ENCODE measurements around the gene DDX60. TPM values are rescaled to one million over a fixed set of nuclear protein-coding genes. Genes with fewer than 3 reads are reported as not detected.

The DDX60 gene
- polyA plus RNA-seq (2012; ENCODE audit: low read depth, missing spikeins), result 11.7 TPM

GRCh38 chr4:168318266-168318895, at the start of gene DDX60:
DDX60 (minus strand) TSS chr4:168318752; CDS start chr4:168311259, 7,493 bp downstream.
- TF ChIP-seq POLR2A (IDR thresholded peaks at IDR 0.05; ENCODE audit: low read depth, low read length), result peak; percentile 86
- peak; percentile 63; the same call in 1 of the 2 replicates for TF ChIP-seq TAF1 (IDR thresholded peaks at IDR 0.05; ENCODE audit: low read depth, low read length)
- peak; percentile 83 for TF ChIP-seq POU2F2 (IDR thresholded peaks at IDR 0.05; ENCODE audit: low read depth, low read length)
- peak; percentile 82 for TF ChIP-seq POLR2AphosphoS5 (IDR thresholded peaks at IDR 0.05; ENCODE audit: low read depth, low read length)
- TF ChIP-seq SPI1 (IDR thresholded peaks at IDR 0.05; ENCODE audit: low read depth, low read length), result no peak
- no peak for TF ChIP-seq PAX5 (IDR thresholded peaks at IDR 0.05; ENCODE audit: insufficient read depth, low read length, severe bottlenecking)
- DNase-seq (ENCODE audit: insufficient read length, low spot score) (peak; percentile 49), FAIRE-seq (peak; percentile 84)

GRCh38 chr4:168367065-168367464, 48.5 kb upstream of the DDX60 start:
- FAIRE-seq (no peak), DNase-seq (ENCODE audit: insufficient read length, low spot score) (no peak)
- TF ChIP-seq TAF1 (IDR thresholded peaks at IDR 0.05; ENCODE audit: low read depth, low read length) (no peak), PAX5 (IDR thresholded peaks at IDR 0.05; ENCODE audit: insufficient read depth, low read length, severe bottlenecking) (no peak), POU2F2 (IDR thresholded peaks at IDR 0.05; ENCODE audit: low read depth, low read length) (no peak), POLR2AphosphoS5 (IDR thresholded peaks at IDR 0.05; ENCODE audit: low read depth, low read length) (no peak), SPI1 (IDR thresholded peaks at IDR 0.05; ENCODE audit: low read depth, low read length) (no peak), POLR2A (IDR thresholded peaks at IDR 0.05; ENCODE audit: low read depth, low read length) (no peak)

GRCh38 chr4:168362025-168362401, 43.5 kb upstream of the DDX60 start:
- DNase-seq (ENCODE audit: insufficient read length, low spot score), result no peak
- FAIRE-seq, result no peak
- TF ChIP-seq TAF1 (IDR thresholded peaks at IDR 0.05; ENCODE audit: low read depth, low read length) (no peak), SPI1 (IDR thresholded peaks at IDR 0.05; ENCODE audit: low read depth, low read length) (no peak), POU2F2 (IDR thresholded peaks at IDR 0.05; ENCODE audit: low read depth, low read length) (no peak), POLR2AphosphoS5 (IDR thresholded peaks at IDR 0.05; ENCODE audit: low read depth, low read length) (no peak)

- no peak for FAIRE-seq
- DNase-seq (ENCODE audit: insufficient read length, low spot score), result no peak
- TF ChIP-seq TAF1 (IDR thresholded peaks at IDR 0.05; ENCODE audit: low read depth, low read length) (no peak), POLR2AphosphoS5 (IDR thresholded peaks at IDR 0.05; ENCODE audit: low read depth, low read length) (no peak), SPI1 (IDR thresholded peaks at IDR 0.05; ENCODE audit: low read depth, low read length) (no peak), PAX5 (IDR thresholded peaks at IDR 0.05; ENCODE audit: insufficient read depth, low read length, severe bottlenecking) (no peak), POU2F2 (IDR thresholded peaks at IDR 0.05; ENCODE audit: low read depth, low read length) (no peak)
Measured at GRCh38 chr4:168361365-168362024, 42.9 kb upstream of the DDX60 start.

- FAIRE-seq, result no peak
- no peak for DNase-seq (ENCODE audit: insufficient read length, low spot score)
- TF ChIP-seq POLR2AphosphoS5 (IDR thresholded peaks at IDR 0.05; ENCODE audit: low read depth, low read length), result no peak
- TF ChIP-seq POLR2A (IDR thresholded peaks at IDR 0.05; ENCODE audit: low read depth, low read length), result no peak
- TF ChIP-seq SPI1 (IDR thresholded peaks at IDR 0.05; ENCODE audit: low read depth, low read length), result no peak
- no peak for TF ChIP-seq PAX5 (IDR thresholded peaks at IDR 0.05; ENCODE audit: insufficient read depth, low read length, severe bottlenecking)
- TF ChIP-seq POU2F2 (IDR thresholded peaks at IDR 0.05; ENCODE audit: low read depth, low read length), result no peak
- TF ChIP-seq TAF1 (IDR thresholded peaks at IDR 0.05; ENCODE audit: low read depth, low read length), result no peak
Measured at GRCh38 chr4:168360271-168360670, 41.7 kb upstream of the DDX60 start.

- DNase-seq (ENCODE audit: insufficient read length, low spot score), result no peak
- FAIRE-seq, result no peak
- no peak for TF ChIP-seq POLR2AphosphoS5 (IDR thresholded peaks at IDR 0.05; ENCODE audit: low read depth, low read length)
Measured at GRCh38 chr4:168357941-168358340, 39.4 kb upstream of the DDX60 start.

GRCh38 chr4:168353746-168354145, 35.2 kb upstream of the DDX60 start:
- no peak for FAIRE-seq
- no peak for TF ChIP-seq TAF1 (IDR thresholded peaks at IDR 0.05; ENCODE audit: low read depth, low read length)
- no peak for TF ChIP-seq PAX5 (IDR thresholded peaks at IDR 0.05; ENCODE audit: insufficient read depth, low read length, severe bottlenecking)
- TF ChIP-seq POU2F2 (IDR thresholded peaks at IDR 0.05; ENCODE audit: low read depth, low read length), result no peak
- TF ChIP-seq SPI1 (IDR thresholded peaks at IDR 0.05; ENCODE audit: low read depth, low read length), result no peak
- TF ChIP-seq POLR2AphosphoS5 (IDR thresholded peaks at IDR 0.05; ENCODE audit: low read depth, low read length), result no peak
- no peak for TF ChIP-seq POLR2A (IDR thresholded peaks at IDR 0.05; ENCODE audit: low read depth, low read length)

GRCh38 chr4:168337550-168337940, 19.0 kb upstream of the DDX60 start:
- no peak for TF ChIP-seq POLR2AphosphoS5 (IDR thresholded peaks at IDR 0.05; ENCODE audit: low read depth, low read length)
- no peak for TF ChIP-seq POU2F2 (IDR thresholded peaks at IDR 0.05; ENCODE audit: low read depth, low read length)
- no peak for TF ChIP-seq TAF1 (IDR thresholded peaks at IDR 0.05; ENCODE audit: low read depth, low read length)
- no peak for TF ChIP-seq POLR2A (IDR thresholded peaks at IDR 0.05; ENCODE audit: low read depth, low read length)
- no peak for FAIRE-seq
- no peak for DNase-seq (ENCODE audit: insufficient read length, low spot score)

More at GRCh38 chr4:168353746-168354145, 35.2 kb upstream of the DDX60 start:
- DNase-seq (ENCODE audit: insufficient read length, low spot score), result no peak

GRCh38 chr4:168336837-168337549, 18.4 kb upstream of the DDX60 start:
- DNase-seq (ENCODE audit: insufficient read length, low spot score), result no peak
- TF ChIP-seq PAX5 (IDR thresholded peaks at IDR 0.05; ENCODE audit: insufficient read depth, low read length, severe bottlenecking), result no peak
- no peak for FAIRE-seq

GRCh38 chr4:168335621-168336020, 17.1 kb upstream of the DDX60 start:
- DNase-seq (ENCODE audit: insufficient read length, low spot score) (no peak), FAIRE-seq (no peak)
- TF ChIP-seq TAF1 (IDR thresholded peaks at IDR 0.05; ENCODE audit: low read depth, low read length) (no peak), POLR2AphosphoS5 (IDR thresholded peaks at IDR 0.05; ENCODE audit: low read depth, low read length) (no peak), SPI1 (IDR thresholded peaks at IDR 0.05; ENCODE audit: low read depth, low read length) (no peak), PAX5 (IDR thresholded peaks at IDR 0.05; ENCODE audit: insufficient read depth, low read length, severe bottlenecking) (no peak), POU2F2 (IDR thresholded peaks at IDR 0.05; ENCODE audit: low read depth, low read length) (no peak), POLR2A (IDR thresholded peaks at IDR 0.05; ENCODE audit: low read depth, low read length) (no peak)
